Smooth muscle cell (in vitro differentiated cells): Measurements from ENCODE around the gene C10orf95. TPM values are rescaled to one million over a fixed set of nuclear protein-coding genes. Genes with fewer than 3 reads are reported as not detected.

Source experiments
- DNase-seq: peaks from one replicate; lab custom pipeline; 2025; ENCODE audit not compliant: unreplicated experiment; lab: John Stamatoyannopoulos, UW
- H2AFZ ChIP-seq: fragments of 200-600 bp; sonication (generic); 2 replicates; pipeline ENCODE4 v1.6.0; 2016; ENCODE audit warnings: antibody characterized with exemption, low read depth, mild to moderate bottlenecking
- H3F3A ChIP-seq: fragments of 200-600 bp; sonication (generic); 2 replicates; pipeline ENCODE4 v1.6.0; 2017; ENCODE audit warnings: antibody characterized with exemption, low read depth
- H3K27ac ChIP-seq: fragments of 200-600 bp; sonication (generic); 2 replicates; pipeline ENCODE4 v1.5.1; 2016; ENCODE audit warnings: low read depth, mild to moderate bottlenecking
- H3K27me3 ChIP-seq: fragments of 200-600 bp; sonication (generic); 2 replicates; pipeline ENCODE4 v1.6.1; 2016; ENCODE audit warnings: low read depth, mild to moderate bottlenecking
- H3K36me3 ChIP-seq: fragments of 200-600 bp; sonication (generic); 2 replicates; pipeline ENCODE4 v1.5.1; 2016; ENCODE audit warnings: low read depth
- H3K4me1 ChIP-seq: fragments of 200-600 bp; sonication (generic); 2 replicates; pipeline ENCODE4 v1.5.1; 2016; ENCODE audit warnings: low read depth
- H3K4me2 ChIP-seq: fragments of 200-600 bp; sonication (generic); 2 replicates; pipeline ENCODE4 v1.6.0; 2016; ENCODE audit warnings: mild to moderate bottlenecking
- H3K4me3 ChIP-seq: fragments of 200-600 bp; sonication (generic); 2 replicates; pipeline ENCODE4 v1.5.1; 2016; ENCODE audit warnings: mild to moderate bottlenecking
- H3K79me2 ChIP-seq: fragments of 200-600 bp; sonication (generic); 2 replicates; pipeline ENCODE4 v1.6.0; 2016; ENCODE audit warnings: low read depth, mild to moderate bottlenecking
- H3K9ac ChIP-seq: fragments of 200-600 bp; sonication (generic); 2 replicates; pipeline ENCODE4 v1.6.0; 2016; ENCODE audit warnings: low read depth
- H3K9me3 ChIP-seq: fragments of 200-600 bp; sonication (generic); replicated peaks from 2 replicates; pipeline ENCODE4 v1.5.1; 2016; ENCODE audit warnings: low read depth
- H4K20me1 ChIP-seq: fragments of 200-600 bp; sonication (generic); 2 replicates; pipeline ENCODE4 v1.6.0; 2016; ENCODE audit warnings: low read depth
- WGBS: methylation state at CpG from one replicate; pipeline ENCODE4 v1.1.7; 2016; ENCODE audit warnings: low lambda C conversion rate; 5-methylcytosine and 5-hydroxymethylcytosine counted together
- polyA plus RNA-seq: library from polyadenylated mRNA; unstranded; fragments of >200 nt; fragmentation: Nextera tagmentation; extraction: Ambion mirVana; gene quantifications from 2 replicates; pipeline ENCODE4 v1.2.1, GENCODE V29; 2016
- total RNA-seq: library from RNA; depleted of rRNA; stranded (reverse); fragments of >200 nt; gene quantifications from 2 replicates; pipeline ENCODE4 v1.2.3, GENCODE V29; 2014
- TF ChIP-seq, protein P1 (sequence below): fragments of 200-600 bp; sonication (generic); IDR thresholded peaks from 2 replicates; pipeline ENCODE4 v1.5.1; 2017; ENCODE audit warnings: borderline replicate concordance, mild to moderate bottlenecking, antibody characterized with exemption; ENCODE audit not compliant: insufficient read depth, poor library complexity, severe bottlenecking

Gene C10orf95
- total and polyA plus RNA-seq, 2 experiments from 2014 or later = 0.62 TPM; not detected in 1

DNA sequence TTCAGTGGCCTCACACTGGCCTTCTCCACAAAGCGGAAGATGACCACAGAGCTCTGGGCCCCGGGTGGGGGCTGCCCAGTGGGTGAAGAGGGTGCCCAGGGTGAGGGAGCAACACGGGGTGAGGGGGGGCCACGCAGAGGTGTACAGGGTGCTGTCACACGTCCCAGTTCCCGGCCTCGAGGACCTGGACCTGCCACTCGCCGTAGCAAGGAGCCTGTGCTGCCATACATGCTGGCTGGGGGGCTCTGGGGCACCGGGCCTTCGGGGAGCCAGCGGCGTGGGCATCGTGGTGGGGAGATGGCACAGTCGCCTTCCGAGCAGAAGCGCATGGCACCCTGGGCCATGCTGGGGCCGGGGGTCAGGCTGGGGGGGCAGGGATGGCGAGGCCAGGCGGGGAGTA lies 34.6 kb downstream of the C10orf95 start:
- Histone ChIP-seq H3K27me3 (peaks cover 23% of the 10 kb centered on the region), H3K4me1 (peaks cover 28% of the 10 kb centered on the region), H3F3A (no peaks in the 10 kb centered on the region), H3K4me2 (no peak overlapping the region), H3K27ac (no peak overlapping the region), H2AFZ (no peak overlapping the region), H3K4me3 (no peak overlapping the region), H4K20me1 (no peaks in the 10 kb centered on the region), H3K79me2 (no peaks in the 10 kb centered on the region), H3K36me3 (no peaks in the 10 kb centered on the region), H3K9ac (no peak overlapping the region), H3K9me3 (no peaks in the 10 kb centered on the region)
- DNase-seq = no peak
- TF ChIP-seq, protein P1, sequence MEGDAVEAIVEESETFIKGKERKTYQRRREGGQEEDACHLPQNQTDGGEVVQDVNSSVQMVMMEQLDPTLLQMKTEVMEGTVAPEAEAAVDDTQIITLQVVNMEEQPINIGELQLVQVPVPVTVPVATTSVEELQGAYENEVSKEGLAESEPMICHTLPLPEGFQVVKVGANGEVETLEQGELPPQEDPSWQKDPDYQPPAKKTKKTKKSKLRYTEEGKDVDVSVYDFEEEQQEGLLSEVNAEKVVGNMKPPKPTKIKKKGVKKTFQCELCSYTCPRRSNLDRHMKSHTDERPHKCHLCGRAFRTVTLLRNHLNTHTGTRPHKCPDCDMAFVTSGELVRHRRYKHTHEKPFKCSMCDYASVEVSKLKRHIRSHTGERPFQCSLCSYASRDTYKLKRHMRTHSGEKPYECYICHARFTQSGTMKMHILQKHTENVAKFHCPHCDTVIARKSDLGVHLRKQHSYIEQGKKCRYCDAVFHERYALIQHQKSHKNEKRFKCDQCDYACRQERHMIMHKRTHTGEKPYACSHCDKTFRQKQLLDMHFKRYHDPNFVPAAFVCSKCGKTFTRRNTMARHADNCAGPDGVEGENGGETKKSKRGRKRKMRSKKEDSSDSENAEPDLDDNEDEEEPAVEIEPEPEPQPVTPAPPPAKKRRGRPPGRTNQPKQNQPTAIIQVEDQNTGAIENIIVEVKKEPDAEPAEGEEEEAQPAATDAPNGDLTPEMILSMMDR = no peak
- 85% methylated on average over 17 of the region's 20 CpGs for WGBS

DNA sequence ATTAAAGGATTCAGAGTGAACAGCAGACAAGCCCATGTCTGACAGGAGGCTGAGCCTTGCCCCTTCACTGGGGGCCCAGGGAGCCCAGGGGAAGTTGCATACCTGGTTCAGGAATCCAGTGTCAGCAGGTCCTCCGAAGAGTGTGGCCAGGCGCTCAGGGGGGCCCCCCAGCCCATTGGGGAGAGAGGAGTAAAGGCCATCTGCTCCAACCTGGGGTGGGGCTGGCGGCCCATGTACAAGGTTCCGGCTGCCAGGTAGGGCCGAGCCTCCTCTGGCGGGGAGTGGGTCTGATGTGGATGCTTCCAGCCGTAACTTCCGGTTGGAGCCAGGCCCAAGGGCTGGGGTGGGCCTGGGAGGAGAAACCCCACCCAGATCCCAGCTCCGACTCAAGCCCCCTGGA lies 35.1 kb downstream of the C10orf95 start:
- Histone ChIP-seq H3K9ac (no peak overlapping the region), H3K4me2 (no peak overlapping the region), H3F3A (no peaks in the 10 kb centered on the region), H4K20me1 (no peaks in the 10 kb centered on the region), H2AFZ (no peak overlapping the region), H3K36me3 (no peaks in the 10 kb centered on the region), H3K9me3 (no peaks in the 10 kb centered on the region), H3K27ac (no peak overlapping the region), H3K4me1 (peaks cover 28% of the 10 kb centered on the region), H3K27me3 (peaks cover 23% of the 10 kb centered on the region), H3K4me3 (no peak overlapping the region), H3K79me2 (no peaks in the 10 kb centered on the region)
- WGBS = 82% methylated on average over 9 of the region's 9 CpGs
- DNase-seq = no peak
- TF ChIP-seq, protein P1 = no peak

DNA sequence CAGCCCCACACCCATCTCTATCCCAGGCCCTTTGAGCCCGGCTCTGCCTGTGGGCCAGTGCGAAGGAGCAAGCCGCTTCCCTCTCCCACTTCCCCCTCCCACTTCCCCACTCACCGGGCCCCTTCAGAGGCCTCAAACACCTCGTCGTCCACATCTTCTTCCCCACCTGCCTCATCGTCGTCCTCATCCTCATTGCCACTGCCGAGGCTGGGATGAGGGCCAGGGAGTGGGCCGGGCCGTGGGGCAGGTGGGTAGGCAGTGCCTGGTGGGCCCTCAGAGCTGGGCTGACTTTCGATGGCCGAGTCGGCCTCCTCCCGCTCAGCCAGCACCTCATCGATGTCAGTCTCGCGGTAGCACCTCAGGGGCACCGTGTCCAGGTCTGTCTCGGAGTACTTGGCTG lies 36.6 kb downstream of the C10orf95 start:
- peaks cover 23% of the 10 kb centered on the region for H3K27me3 ChIP-seq
- 86% methylated on average over 20 of the region's 20 CpGs for WGBS
- TF ChIP-seq, protein P1 = no peak
- H3K79me2 ChIP-seq = no peaks in the 10 kb centered on the region
- H2AFZ ChIP-seq = no peak overlapping the region
- no peaks in the 10 kb centered on the region for H3F3A ChIP-seq
- no peaks in the 10 kb centered on the region for H3K9me3 ChIP-seq
- DNase-seq = no peak
- H3K4me1 ChIP-seq = peaks cover 35% of the 10 kb centered on the region
- no peak overlapping the region for H3K4me3 ChIP-seq
- H3K4me2 ChIP-seq = no peak overlapping the region
- no peak overlapping the region for H3K9ac ChIP-seq
- no peaks in the 10 kb centered on the region for H3K36me3 ChIP-seq
- no peak overlapping the region for H3K27ac ChIP-seq
- no peaks in the 10 kb centered on the region for H4K20me1 ChIP-seq

DNA sequence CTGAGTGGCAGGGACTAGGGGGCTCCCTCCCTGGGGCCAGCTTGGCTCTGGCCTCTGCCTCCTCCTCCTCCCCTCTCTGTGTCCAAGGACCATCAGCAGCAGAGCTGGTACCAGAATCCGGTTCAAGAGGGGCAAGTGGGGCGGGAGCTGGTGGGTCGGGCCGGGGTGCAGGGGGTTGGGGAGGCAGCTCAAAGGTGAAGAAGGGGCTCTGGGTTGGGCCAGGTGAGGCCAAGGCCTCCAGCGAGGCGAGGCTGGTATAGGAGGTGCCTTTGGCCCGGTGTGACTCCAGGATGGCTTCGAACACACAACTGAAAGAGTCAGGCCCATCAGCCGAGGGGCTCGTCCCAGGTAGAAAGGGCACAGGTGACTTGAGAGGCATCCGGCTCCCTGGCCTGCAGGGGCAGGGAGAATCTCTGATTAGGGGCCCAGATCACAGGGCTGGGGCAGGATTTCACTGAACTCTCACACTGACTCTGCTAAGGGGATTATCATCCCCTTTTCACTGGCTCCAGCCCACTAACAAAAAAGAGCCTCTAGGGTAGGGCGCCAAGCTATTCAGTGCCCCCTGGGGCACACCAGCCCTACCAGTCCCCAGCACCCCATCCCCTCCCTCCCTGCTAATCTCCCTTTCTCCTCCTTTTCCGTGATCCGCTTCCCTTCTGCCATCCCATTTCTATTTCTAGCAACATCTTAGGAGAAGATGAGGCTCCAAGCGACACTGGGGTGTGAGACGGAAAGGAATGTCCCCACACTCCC lies 37.4 kb downstream of the C10orf95 start:
- peaks cover 18% of the 10 kb centered on the region for H3K27me3 ChIP-seq
- no peak overlapping the region for H3K4me2 ChIP-seq
- no peak overlapping the region for H3K27ac ChIP-seq
- H3K4me3 ChIP-seq = no peak overlapping the region
- H3K9ac ChIP-seq = no peak overlapping the region
- 89% methylated on average over 16 of the region's 16 CpGs for WGBS
- H2AFZ ChIP-seq = no peak overlapping the region
- no peaks in the 10 kb centered on the region for H3K36me3 ChIP-seq
- no peaks in the 10 kb centered on the region for H3F3A ChIP-seq
- DNase-seq = no peak
- peaks cover 37% of the 10 kb centered on the region for H3K4me1 ChIP-seq
- H3K9me3 ChIP-seq = no peaks in the 10 kb centered on the region
- TF ChIP-seq, protein P1 = no peak
- H4K20me1 ChIP-seq = no peaks in the 10 kb centered on the region
- H3K79me2 ChIP-seq = no peaks in the 10 kb centered on the region
